Activated CD4-positive, alpha-beta T cell treated with anti-CD3 and anti-CD28 coated beads, Interleukin-2, amount 10 ng/mL, durations not matched to agents 7 days and 5 days (primary cell): ENCODE data around the gene ACAT2. TPM values are rescaled to one million over a fixed set of nuclear protein-coding genes. Genes with fewer than 3 reads are reported as not detected.
A peak's percentile ranks its signal among the peaks of the same experiment; 100 is the strongest.
"Not testable (repeated sequence)": the region's sequence is repeated elsewhere in the genome, so short reads cannot be mapped to it uniquely, and the experiment has no call there.

Experiments used
- CTCF ChIA-PET: fragments of 350-600 bp; sonication (Branson Sonifier 250); formaldehyde crosslinking; loops from one replicate; lab custom pipeline; 2021; ENCODE audit warnings: antibody characterized with exemption; lab: Charles Lee
- POLR2A ChIA-PET: fragments of 350-600 bp; sonication (Branson Sonifier 250); formaldehyde crosslinking; loops from one replicate; lab custom pipeline; 2021; ENCODE audit warnings: antibody characterized with exemption; lab: Charles Lee
- DNase-seq: peaks from one replicate; pipeline ENCODE4 v3.0.0-alpha.2; 2020
- H3K27ac Mint-ChIP-seq: one replicate; pipeline ENCODE4 v1.8.0; 2021; ENCODE audit warnings: mild to moderate bottlenecking, moderate library complexity, mixed read lengths
- H3K27me3 Mint-ChIP-seq: one replicate; pipeline ENCODE4 v1.8.0; 2021; ENCODE audit warnings: mixed read lengths
- H3K36me3 Mint-ChIP-seq: one replicate; pipeline ENCODE4 v1.8.0; 2021; ENCODE audit warnings: low read depth, mixed read lengths
- H3K4me1 Mint-ChIP-seq: one replicate; pipeline ENCODE4 v1.8.0; 2021; ENCODE audit warnings: mixed read lengths
- H3K4me3 Mint-ChIP-seq: one replicate; pipeline ENCODE4 v1.8.0; 2021; ENCODE audit warnings: mild to moderate bottlenecking, moderate library complexity, mixed read lengths
- H3K9me3 Mint-ChIP-seq: one replicate; pipeline ENCODE4 v1.8.0; 2021; ENCODE audit warnings: mixed read lengths
- total RNA-seq, 2 experiments: library from RNA; stranded (reverse); gene quantifications; one replicate each; pipeline ENCODE4 v1.2.3, GENCODE V29; 2021

Gene ACAT2
- total RNA-seq, 2 experiments from 2014 or later = 58.4 to 65.8 TPM

GRCh38 chr6:159807150-159807858, 45.5 kb downstream of the ACAT2 start:
- no peak overlapping the region for H3K4me3 Mint-ChIP-seq
- H3K9me3 Mint-ChIP-seq = no peaks in the 10 kb centered on the region
- ChIA-PET POLR2A (no interaction called here), CTCF (interaction anchor here (1.0 to 1.4 kb wide), 2 partner anchors 11 to 194 kb away, joined by 3 read pairs; no protein-coding TSS in a partner anchor)
- H3K36me3 Mint-ChIP-seq = peaks cover 2% of the 10 kb centered on the region
- H3K4me1 Mint-ChIP-seq = peaks cover 4% of the 10 kb centered on the region
- H3K27ac Mint-ChIP-seq = no peak overlapping the region
- H3K27me3 Mint-ChIP-seq = no peaks in the 10 kb centered on the region
- DNase-seq = no peak

- Mint-ChIP-seq H3K27ac (no peak overlapping the region), H3K4me3 (no peak overlapping the region), H3K4me1 (peaks cover 4% of the 10 kb centered on the region), H3K36me3 (peaks cover 2% of the 10 kb centered on the region), H3K27me3 (no peaks in the 10 kb centered on the region), H3K9me3 (no peaks in the 10 kb centered on the region)
- ChIA-PET CTCF (no interaction called here), POLR2A (no interaction called here)
- DNase-seq = no peak
Measured at GRCh38 chr6:159808647-159809046, 46.8 kb downstream of the ACAT2 start.

- peaks cover 2% of the 10 kb centered on the region for H3K36me3 Mint-ChIP-seq
- H3K4me3 Mint-ChIP-seq = no peak overlapping the region
- no peak overlapping the region for H3K27ac Mint-ChIP-seq
- POLR2A ChIA-PET = no interaction called here
- peaks cover 4% of the 10 kb centered on the region for H3K4me1 Mint-ChIP-seq
- H3K27me3 Mint-ChIP-seq = no peaks in the 10 kb centered on the region
- H3K9me3 Mint-ChIP-seq = no peaks in the 10 kb centered on the region
- DNase-seq = no peak
- CTCF ChIA-PET = no interaction called here
Measured at GRCh38 chr6:159809149-159809548, 47.3 kb downstream of the ACAT2 start.

DNA sequence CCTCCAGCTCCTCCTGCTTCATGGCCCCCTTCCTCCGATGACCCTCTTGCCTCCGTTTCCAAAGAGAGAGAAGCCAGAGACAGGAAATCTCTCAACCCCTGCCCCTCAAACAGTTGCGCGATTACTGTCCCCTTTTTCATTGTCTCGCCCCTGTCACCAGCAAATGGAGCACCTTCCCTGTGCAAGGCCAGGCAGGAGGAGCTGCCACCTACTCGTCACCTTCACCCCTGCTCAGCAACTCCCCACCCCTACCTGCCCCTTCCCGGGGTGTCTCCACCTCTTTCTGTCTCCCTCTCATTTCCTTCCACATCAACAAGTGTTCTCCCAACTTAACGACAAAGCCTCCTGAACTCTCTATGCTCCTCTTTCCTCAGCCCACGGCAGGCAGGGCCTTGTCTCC, 51.9 kb downstream of the ACAT2 start:
- DNase-seq = no peak
- Mint-ChIP-seq H3K27me3 (no peaks in the 10 kb centered on the region), H3K9me3 (no peaks in the 10 kb centered on the region), H3K36me3 (peaks cover 2% of the 10 kb centered on the region), H3K4me1 (peaks cover 4% of the 10 kb centered on the region), H3K27ac (no peak overlapping the region), H3K4me3 (no peak overlapping the region)
- ChIA-PET POLR2A (no interaction called here), CTCF (no interaction called here)

DNA sequence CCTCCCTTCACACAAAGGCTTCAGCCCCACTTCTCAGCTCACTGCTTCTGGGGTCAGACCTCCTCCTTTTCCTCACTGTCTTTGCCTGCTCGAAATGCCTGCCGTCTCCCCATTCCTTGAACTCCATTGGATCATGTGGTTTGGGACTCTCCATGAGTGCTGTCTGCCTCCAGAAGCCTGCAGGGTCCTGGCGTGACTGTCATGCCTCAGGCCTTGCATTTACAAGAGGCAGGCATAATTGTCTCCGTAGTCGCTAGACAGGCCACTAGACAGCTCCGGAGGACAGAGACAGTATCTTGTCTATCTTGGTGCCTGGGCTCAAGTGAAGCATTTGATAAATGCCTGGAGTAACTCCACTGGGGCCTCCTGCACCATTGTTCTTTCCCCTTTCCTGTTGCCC, 53.6 kb downstream of the ACAT2 start:
- H3K27ac Mint-ChIP-seq = peak overlapping the region; percentile 67
- ChIA-PET CTCF (interaction anchor here (0.5 kb wide), 1 partner anchor 20 kb away, joined by 3 read pairs; no protein-coding TSS in a partner anchor), POLR2A (no interaction called here)
- H3K4me3 Mint-ChIP-seq = no peak overlapping the region
- H3K27me3 Mint-ChIP-seq = no peaks in the 10 kb centered on the region
- peaks cover 2% of the 10 kb centered on the region for H3K36me3 Mint-ChIP-seq
- peaks cover 12% of the 10 kb centered on the region for H3K4me1 Mint-ChIP-seq
- DNase-seq = no peak
- no peaks in the 10 kb centered on the region for H3K9me3 Mint-ChIP-seq

DNA sequence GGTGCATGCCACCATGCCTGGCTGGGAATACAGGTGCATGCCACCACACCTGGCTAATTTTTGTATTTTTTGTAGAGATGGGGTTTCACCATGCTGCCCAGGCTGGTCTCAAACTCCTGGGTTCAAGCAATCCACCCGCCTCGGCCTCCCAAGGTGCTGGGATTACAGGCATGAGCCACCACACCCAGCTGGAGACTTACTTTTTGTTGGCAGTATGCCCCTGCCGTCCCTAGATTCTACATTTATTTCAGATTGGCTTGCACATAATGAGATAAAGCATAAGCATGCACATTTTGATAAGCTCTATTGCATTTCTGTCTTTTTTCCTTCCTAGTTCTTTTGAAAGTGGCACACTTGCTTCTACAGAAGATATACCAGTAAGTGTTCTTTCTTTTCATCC, 54.9 kb downstream of the ACAT2 start:
- H3K4me1 Mint-ChIP-seq = peaks cover 20% of the 10 kb centered on the region
- CTCF ChIA-PET, POLR2A ChIA-PET, H3K9me3 Mint-ChIP-seq, H3K36me3 Mint-ChIP-seq, H3K27ac Mint-ChIP-seq, H3K27me3 Mint-ChIP-seq, H3K4me3 Mint-ChIP-seq, DNase-seq: not testable (repeated sequence)

DNA sequence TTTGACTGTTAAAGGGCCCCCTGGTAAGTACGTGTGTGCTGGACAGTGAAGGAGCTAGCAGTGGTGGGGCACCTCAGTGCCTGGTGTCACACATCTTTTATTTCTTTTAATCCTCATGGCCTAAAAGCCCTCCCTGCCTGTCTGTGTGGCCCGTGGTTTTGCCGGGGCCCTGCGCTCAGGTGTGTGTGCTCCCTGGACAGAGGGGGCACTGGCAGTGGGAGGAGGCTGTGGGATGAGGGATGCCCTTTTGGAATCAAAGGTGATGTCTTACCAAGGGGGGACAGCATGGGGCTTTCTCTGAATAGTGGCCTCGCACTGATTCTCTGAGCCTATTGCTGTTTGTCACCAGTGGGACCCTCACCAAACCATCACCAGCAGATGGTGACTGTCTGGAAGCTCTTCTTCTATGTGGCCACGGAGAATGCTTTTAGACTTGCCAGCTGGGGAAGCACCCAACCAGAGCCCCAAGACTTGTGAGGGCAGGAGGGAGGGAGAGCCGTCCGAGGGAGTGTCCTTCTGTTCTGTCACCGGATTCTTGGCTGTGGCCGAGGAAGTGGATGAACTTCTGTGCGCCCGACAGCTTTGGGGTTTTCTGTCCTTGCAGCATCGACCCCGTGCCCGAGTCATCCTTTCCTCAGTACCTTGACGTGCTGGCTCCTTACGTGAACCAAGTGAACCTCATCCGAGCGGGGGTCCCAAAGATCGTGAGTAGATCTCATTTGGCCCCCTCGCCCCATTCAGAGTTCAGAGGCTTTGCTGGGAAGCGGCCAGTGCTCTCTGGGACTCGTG, 56.3 kb downstream of the ACAT2 start:
- Mint-ChIP-seq H3K27me3 (no peaks in the 10 kb centered on the region), H3K36me3 (no peaks in the 10 kb centered on the region), H3K4me3 (no peak overlapping the region), H3K27ac (no peak overlapping the region), H3K4me1 (peaks cover 20% of the 10 kb centered on the region), H3K9me3 (no peaks in the 10 kb centered on the region)
- CTCF ChIA-PET = no interaction called here
- POLR2A ChIA-PET = no interaction called here
- DNase-seq = no peak

DNA sequence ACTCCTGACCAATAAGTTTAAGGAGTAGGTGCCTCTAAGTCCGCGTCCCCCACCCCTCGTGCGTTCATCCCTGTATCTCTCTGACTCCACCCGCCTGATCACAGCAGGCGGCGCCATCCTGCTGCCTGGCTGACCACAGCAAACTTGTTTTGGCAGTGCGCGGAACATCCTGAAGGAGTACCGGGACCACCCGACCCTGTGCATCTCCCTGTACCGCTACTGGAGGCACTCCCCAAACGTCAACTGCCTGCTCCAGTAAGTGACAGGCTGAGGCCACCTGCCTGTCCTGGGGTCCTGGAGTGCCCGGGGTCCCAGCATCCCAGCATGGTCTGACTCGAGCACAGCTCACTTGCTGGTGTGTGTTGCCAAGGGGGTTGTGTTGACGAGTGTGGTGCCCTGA, 57.3 kb downstream of the ACAT2 start:
- no peaks in the 10 kb centered on the region for H3K27me3 Mint-ChIP-seq
- DNase-seq = no peak
- no peaks in the 10 kb centered on the region for H3K36me3 Mint-ChIP-seq
- H3K4me3 Mint-ChIP-seq = no peak overlapping the region
- ChIA-PET CTCF (interaction anchor here (0.8 kb wide), 1 partner anchor 9 kb away, joined by 3 read pairs; no protein-coding TSS in a partner anchor), POLR2A (no interaction called here)
- H3K27ac Mint-ChIP-seq = peak overlapping the region; percentile 95
- peaks cover 20% of the 10 kb centered on the region for H3K4me1 Mint-ChIP-seq
- no peaks in the 10 kb centered on the region for H3K9me3 Mint-ChIP-seq

- H3K27ac Mint-ChIP-seq = peak overlapping the region; percentile 95
- peak overlapping the region; percentile 66 for H3K4me3 Mint-ChIP-seq
- CTCF ChIA-PET = interaction anchor here (0.8 kb wide), 2 partner anchors 8 to 29 kb away, joined by 3 read pairs; no protein-coding TSS in a partner anchor
- no peaks in the 10 kb centered on the region for H3K36me3 Mint-ChIP-seq
- H3K9me3 Mint-ChIP-seq = no peaks in the 10 kb centered on the region
- no peaks in the 10 kb centered on the region for H3K27me3 Mint-ChIP-seq
- H3K4me1 Mint-ChIP-seq = peaks cover 20% of the 10 kb centered on the region
- peak; percentile 58 for DNase-seq
- POLR2A ChIA-PET = no interaction called here
Measured at GRCh38 chr6:159819932-159820640, 58.2 kb downstream of the ACAT2 start.

DNA sequence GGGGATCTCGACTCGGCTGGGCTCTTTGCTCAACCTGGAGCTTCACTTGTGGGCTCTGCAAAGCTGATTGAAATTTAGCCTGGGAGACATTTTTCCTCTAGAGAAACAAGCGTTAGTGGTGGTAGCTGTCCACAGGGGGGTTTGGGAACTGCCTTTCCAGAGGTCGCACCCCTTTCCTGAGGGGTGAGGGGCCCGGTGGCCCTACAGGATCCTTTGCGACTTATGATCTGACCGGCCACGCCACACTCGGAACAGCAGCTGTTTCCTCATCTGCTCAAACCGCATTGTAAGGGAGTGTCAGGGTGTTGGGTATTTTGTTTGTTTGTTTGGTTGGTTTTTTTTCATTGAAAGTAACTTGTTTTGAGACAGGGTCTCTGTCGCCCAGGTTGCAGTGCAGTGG, 59.3 kb downstream of the ACAT2 start:
- DNase-seq = no peak
- no peak overlapping the region for H3K4me3 Mint-ChIP-seq
- peak overlapping the region; percentile 46 for H3K27ac Mint-ChIP-seq
- H3K4me1 Mint-ChIP-seq = peaks cover 20% of the 10 kb centered on the region
- ChIA-PET POLR2A (no interaction called here), CTCF (no interaction called here)
- no peaks in the 10 kb centered on the region for H3K27me3 Mint-ChIP-seq
- no peaks in the 10 kb centered on the region for H3K36me3 Mint-ChIP-seq
- no peaks in the 10 kb centered on the region for H3K9me3 Mint-ChIP-seq

DNA sequence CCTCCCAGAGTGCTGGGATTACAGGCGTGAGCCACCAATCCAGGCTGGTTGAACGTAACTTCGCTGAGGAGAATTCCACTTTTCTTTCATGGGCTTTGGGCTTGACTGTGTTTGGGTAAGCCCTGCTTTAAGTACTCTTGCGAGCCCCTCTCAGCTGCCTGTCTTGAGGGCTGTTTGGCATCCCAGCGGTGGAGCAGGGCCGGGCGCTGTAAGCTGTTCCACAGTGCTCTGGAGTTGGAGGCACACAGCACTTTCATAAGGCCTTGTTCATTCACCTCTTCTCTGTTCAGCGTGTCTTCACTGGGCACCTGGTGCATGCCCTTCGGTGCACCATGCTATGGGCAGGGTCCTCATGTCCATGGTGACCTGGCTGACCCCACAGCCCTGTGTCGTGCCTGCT, 59.9 kb downstream of the ACAT2 start:
- Mint-ChIP-seq H3K27me3 (no peaks in the 10 kb centered on the region), H3K36me3 (no peaks in the 10 kb centered on the region), H3K4me1 (peaks cover 20% of the 10 kb centered on the region), H3K27ac (no peak overlapping the region), H3K4me3 (no peak overlapping the region), H3K9me3 (no peaks in the 10 kb centered on the region)
- ChIA-PET POLR2A (no interaction called here), CTCF (interaction anchor here (1.1 kb wide), 1 partner anchor 10 kb away, joined by 3 read pairs; no protein-coding TSS in a partner anchor)
- DNase-seq = no peak

- no peak for DNase-seq
- POLR2A ChIA-PET = no interaction called here
- H3K4me3 Mint-ChIP-seq = no peak overlapping the region
- H3K4me1 Mint-ChIP-seq = peaks cover 20% of the 10 kb centered on the region
- no peaks in the 10 kb centered on the region for H3K36me3 Mint-ChIP-seq
- CTCF ChIA-PET = no interaction called here
- no peak overlapping the region for H3K27ac Mint-ChIP-seq
- no peaks in the 10 kb centered on the region for H3K9me3 Mint-ChIP-seq
- H3K27me3 Mint-ChIP-seq = peaks cover 2% of the 10 kb centered on the region
Measured at GRCh38 chr6:159823953-159824352, 62.1 kb downstream of the ACAT2 start.

DNA sequence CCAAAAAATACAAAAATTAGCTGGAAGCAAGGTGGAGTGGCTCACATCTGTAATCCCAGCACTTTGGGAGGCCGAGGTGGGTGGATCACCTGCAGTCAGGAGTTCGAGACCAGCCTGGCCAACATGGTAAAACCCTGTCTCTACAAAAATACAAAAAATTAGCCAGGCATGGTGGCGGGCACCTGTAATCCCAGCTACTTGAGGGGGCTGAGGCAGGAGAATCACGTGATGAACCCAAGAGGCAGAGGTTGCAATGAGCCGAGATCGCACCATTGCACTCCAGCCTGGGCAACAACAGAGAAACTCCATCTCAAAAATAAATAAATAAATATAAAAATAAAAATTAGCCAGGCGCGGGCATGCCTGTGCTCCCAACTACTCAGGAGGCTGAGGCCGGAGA, 62.8 kb downstream of the ACAT2 start:
- H3K4me1 Mint-ChIP-seq = peaks cover 19% of the 10 kb centered on the region
- CTCF ChIA-PET = interaction anchor here (0.6 kb wide), 1 partner anchor 12 kb away, joined by 3 read pairs; no protein-coding TSS in a partner anchor
- H3K27me3 Mint-ChIP-seq, H3K27ac Mint-ChIP-seq, H3K36me3 Mint-ChIP-seq, H3K4me3 Mint-ChIP-seq, DNase-seq, POLR2A ChIA-PET, H3K9me3 Mint-ChIP-seq: not testable (repeated sequence)
